Ureter (tissue), 1 donor: Measurements from ENCODE around the gene GLI2. TPM values are rescaled to one million over a fixed set of nuclear protein-coding genes. Genes with fewer than 3 reads are reported as not detected.

Experiments
- DNase-seq: peaks from one replicate; pipeline ENCODE4 v3.0.0-alpha.2; 2020; ENCODE audit warnings: low spot score
- total RNA-seq: library from RNA; stranded (reverse); gene quantifications from one replicate; pipeline ENCODE4 v1.2.4, GENCODE V29; 2023
- donor health status: DM: yes; HTN: yes; CAD: no.

The GLI2 gene
- total RNA-seq, 1 donor from 2014 or later, result 9.8 TPM

- DNase-seq, result no peak
Observed at GRCh38 chr2:120738117-120738516, 2.4 kb downstream of the GLI2 start.

GRCh38 chr2:120738786-120739437 is 3.2 kb downstream of the GLI2 start:
- DNase-seq, result no peak

DNA sequence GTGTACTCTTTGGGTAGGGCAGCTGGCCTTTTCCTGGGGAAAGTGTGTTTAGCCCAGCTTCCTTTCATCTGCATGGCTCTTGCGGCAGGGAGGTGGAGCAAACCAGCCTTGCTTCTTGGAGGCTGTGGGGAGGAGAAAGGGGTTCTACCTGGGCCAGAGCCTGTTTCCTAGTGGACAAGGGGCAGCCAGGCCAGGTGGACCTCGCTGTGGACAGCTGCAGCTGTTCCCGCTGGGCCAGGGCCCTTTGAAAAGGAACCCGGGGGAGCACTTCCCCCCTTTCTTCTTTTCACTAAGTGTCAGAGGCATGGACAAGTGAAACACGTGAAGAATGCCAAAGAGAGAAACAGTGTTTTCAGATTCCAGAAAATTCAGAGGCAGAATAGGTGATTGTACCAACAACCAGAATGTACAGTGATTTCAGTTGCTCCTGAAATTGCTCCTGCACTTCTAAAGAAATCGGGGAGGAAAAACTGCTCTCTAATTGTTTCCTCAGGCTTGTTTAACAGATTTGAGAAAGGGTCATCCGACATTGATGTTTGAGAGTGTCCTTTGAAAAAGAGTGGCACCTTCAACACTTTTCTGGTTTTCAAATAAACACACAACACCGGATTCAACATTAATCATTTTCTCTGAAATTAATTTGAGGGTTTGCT is 3.9 kb downstream of the GLI2 start:
- DNase-seq, result no peak

GRCh38 chr2:120740375-120740764 is 4.7 kb downstream of the GLI2 start:
- DNase-seq, result no peak

- no peak for DNase-seq
Observed at GRCh38 chr2:120740765-120741524, 5.3 kb downstream of the GLI2 start.

GRCh38 chr2:120741571-120742561 is 6.2 kb downstream of the GLI2 start:
- DNase-seq, result no peak

GRCh38 chr2:120743657-120744056 is 8.0 kb downstream of the GLI2 start:
- DNase-seq, result no peak

- no peak for DNase-seq
Observed at GRCh38 chr2:120744817-120745216, 9.1 kb downstream of the GLI2 start.

GRCh38 chr2:120745420-120746111 is 9.9 kb downstream of the GLI2 start:
- no peak for DNase-seq

GRCh38 chr2:120746144-120746543 is 10.5 kb downstream of the GLI2 start:
- DNase-seq, result no peak

DNA sequence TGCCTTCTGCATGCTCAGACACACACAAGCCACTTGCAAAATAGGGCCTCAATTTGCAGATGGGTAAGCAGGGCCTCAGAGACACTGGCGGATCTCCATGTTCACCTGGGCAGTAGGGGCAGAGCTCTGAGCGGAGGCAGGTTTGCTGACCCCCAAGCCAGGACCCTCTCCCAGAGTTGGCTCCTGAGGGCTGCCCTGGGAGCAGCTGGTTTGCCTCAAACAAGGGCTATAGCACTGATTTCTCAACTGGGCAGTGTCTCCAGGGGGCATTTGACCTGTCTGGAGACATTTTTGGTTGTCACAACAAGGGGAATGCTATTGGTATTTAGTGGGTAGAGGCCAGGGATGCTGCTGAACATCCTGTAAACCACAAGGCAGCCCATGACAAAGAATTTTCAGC is 11.6 kb downstream of the GLI2 start:
- DNase-seq, result no peak

GRCh38 chr2:120747706-120748105 is 12.0 kb downstream of the GLI2 start:
- no peak for DNase-seq

DNA sequence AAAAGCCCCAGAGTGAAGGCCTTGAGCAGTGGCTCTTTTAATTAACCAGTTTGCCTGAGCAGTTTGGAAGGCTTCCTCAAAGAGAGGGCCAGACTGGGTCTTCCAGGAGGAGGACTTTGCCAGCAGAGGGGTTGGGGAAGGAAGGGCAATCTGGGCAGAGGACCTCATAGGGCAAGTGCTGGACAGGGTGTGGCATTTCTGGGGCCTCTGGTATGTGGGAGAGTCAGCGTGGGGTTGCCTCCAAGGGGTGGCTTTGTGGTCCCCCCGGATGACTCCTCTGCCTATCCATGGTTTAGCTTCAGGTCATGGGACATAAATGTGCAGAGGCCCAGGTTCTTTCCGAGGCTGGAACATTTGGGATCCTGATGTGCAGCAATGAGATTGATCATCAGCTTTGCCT is 12.6 kb downstream of the GLI2 start:
- no peak for DNase-seq

- DNase-seq, result no peak
Observed at GRCh38 chr2:120748741-120749140, 13.1 kb downstream of the GLI2 start.

DNA sequence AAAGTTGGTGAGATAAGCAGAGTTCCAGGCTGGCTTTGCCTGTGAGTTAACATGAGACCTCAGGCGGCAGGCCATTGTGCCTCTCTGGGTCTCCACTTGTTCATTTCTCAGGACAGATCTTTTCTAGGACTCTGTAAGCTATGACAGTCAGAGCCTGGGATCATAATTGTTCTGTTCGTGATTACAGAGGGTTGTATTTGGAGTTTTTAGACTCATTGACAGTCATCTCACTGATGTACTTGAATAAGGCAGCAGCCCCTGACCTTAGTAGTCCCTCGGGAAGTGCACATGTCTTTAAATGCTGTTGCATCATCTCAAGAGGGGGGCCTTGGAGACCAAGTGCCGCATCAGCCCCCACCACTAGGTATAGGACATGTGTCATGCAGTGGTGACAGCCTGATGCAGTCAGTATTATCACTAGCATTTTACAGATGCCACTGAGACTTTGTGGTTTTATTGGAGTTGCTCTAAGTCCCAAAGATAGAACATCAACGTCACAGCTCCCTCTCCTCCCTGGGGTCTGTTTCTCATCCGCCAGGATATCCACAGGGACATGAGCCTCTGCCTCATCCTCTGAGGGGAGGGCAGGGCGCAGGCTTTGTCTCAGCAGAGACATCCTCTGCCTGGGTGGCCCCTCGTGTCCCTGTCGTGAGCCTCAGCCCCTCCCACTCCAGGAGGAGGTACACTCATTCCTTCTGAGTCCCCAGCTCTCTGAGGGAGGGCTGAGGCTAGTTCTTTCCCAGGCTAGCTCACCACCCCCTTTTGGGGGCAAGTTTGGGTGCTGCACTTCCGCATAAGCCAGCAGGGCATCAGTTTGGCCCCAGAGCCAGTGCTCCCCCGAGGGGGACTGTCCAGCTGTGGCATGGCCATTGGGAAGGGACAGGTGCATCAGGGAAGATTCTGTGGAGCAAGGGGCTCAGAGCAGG is 14.1 kb downstream of the GLI2 start:
- no peak for DNase-seq

GRCh38 chr2:120750488-120751210 is 15.0 kb downstream of the GLI2 start:
- peak; percentile 32 for DNase-seq

DNA sequence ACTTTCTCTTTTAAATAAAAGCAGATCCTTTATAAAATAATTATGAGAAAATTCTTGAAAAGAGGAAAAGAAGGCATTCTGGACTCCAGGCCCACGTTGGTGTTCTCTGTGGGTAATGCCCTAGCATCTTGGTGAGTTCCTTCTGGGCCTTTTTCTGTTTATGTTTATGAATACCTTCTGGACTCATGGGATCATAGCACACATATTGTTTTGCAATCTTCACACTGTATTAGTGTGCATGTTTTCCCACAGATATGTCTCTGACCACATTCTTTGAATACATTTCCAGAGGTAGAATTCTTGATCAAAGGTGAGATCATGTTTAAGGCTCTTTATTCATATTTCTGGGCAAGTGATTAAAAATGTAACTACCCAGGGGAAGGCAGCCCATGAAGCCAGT is 15.9 kb downstream of the GLI2 start:
- no peak for DNase-seq

DNA sequence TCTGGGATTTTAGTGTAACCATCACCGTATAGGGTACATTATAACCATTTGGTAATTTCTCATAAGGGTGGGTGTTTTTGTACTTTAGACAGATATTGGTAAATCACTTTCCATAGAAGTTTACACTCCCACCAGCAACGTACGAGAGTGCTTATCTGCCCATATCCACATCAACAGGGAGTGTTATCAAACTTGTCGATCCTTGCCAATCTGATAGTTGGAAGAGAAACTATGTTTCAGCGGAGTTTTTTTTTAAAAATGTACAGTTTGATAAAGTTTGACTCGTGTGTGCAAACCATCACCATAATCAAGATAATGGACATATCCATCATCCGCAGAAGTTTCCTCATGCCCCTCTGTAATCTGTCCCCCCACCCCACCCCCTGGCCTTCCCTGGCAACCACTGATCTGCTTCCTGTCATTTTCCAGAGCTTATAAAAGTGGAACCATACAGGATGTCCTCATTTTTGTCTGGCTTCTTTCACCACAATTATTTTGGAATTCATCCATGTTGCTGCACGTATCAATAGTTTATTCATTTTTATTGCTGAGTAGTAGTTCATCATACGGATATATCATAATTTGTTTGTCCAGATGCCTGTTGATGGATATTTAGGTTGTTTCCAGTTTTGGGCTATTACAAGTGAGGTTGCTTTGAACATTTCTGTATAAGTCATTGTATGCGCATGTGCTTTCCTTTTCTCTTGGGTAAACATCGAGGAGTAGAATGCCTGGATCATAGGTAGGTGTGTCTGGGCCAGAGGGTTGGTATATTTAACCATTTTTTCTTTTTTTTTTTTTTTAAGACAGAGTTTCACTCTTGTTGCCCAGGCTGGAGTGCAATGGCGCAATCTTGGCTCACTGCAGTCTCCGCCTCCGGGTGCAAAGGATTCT is 18.6 kb downstream of the GLI2 start:
- DNase-seq, result no peak
